GM19395 (cell line): ENCODE measurements around the gene ASAP3.

Source experiments
- ATAC-seq: cut with Tn5 transposase; IDR thresholded peaks from one replicate; pipeline ENCODE4 v1.9.1; 2021; ENCODE audit warnings: mild to moderate bottlenecking, moderate library complexity; ENCODE audit not compliant: unreplicated experiment

Gene ASAP3

DNA sequence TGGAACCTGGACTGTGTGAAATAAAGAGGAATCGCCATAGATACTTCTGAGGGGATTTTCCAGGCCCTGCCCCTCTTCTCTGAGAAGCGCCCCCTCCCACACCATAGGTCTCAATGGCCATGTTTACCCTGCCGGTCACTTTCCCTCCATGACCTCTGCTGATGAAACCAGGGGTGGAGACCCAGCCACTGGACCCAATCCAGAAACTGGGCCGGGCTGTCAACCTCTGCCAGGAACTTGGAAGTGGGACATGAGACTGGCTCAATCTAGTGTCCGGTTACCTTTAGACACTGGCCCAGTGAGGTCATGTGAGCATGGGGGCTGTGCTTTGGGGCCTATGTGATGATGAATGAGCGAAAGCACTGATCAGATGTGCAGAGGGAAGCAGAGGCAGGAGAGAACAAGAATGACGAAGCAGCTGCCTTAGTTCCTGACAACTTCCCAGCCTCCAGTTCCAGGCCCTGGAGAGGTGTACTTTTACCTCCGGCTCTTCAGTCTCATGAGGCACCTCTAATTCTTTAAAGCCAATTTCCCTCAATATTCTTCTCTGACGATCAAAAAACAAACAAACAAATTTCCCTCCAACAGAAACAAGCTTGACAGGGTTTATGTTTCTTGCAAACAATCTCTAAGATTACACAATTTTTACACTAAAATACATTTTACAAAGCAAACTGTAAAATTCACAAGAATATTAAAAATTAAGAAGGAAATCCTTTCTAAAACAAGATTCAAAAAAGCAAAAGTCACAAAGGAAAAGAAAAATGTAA is 4.9 kb downstream of the ASAP3 start:
- ATAC-seq = no peak

DNA sequence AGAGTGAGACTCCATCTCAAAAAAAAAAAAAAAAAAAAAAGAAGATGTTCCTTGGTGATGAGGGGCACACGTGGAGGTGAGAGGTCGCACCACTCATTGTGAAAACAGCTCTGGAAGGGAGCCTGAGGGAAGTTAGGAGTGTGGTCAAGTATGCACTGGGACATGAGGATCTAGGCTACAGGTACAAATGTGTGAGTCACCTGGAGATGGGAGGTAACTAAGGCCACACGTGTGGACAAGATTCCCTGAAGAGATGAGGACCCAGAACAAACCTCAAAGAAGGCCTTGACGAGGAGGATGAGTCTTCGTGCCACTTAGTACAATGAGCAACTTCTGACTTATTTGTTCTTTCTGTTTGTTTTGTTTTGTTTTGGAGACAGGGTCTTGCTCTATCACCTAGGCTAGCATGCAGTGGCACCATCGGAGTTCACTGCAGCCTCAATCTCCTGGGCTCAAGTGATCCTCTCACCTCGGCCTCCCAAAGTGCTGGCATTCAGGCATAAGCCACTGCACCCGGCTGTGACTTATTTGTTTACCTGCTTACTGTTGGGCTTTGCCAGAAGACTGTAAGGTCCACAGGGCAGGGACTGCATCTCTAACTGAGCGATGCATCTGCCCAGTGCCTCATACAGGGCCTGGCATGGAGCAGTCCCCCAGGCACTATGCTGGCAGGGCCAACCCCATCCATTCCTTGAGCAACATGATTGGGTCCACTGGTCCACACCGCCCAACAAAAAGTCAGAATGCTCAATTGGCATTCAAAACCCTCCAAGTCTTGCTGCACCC is 6.4 kb downstream of the ASAP3 start:
- no peak for ATAC-seq

DNA sequence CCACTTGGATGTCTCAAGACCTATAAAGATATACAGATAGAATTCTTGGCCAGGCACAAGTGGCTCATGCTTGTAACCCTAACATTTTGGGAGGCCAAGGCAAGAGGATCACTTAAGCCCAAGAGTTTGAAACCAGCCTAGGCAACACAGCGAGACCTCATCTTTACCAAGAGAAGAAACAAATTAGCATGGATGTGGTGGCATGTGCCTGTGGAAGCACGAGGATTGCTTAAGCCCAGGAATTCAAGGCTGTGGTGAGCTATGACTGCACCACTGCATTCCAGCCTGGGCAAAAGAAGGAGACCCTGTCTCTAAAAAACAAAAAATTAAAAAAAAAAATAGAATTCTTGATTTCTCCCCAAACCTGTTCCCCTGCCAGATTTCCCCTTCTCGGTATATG is 8.3 kb downstream of the ASAP3 start:
- no peak for ATAC-seq

DNA sequence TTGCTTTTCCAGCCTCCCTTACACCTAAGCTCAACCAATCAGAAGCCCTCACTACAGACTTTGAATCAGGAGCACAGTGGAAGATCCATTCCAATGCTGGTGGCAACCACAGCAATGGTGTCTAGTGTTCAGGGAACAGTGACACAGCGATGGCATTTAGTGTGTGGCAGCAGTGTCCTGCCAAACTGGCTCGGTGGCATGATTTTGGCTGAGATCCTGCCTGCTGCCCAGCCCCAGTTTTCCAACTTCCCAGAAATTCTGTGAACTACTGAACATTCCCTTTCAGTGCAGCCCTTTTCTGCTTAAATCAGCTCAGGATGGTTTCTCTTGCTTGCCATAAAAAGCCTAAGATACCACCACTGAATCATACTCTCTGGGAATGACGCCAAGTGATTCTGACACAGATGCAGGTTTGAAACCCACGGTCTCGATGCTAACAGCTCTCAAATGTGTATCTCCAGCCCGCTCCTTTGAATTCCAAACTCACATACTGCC is 8.8 kb downstream of the ASAP3 start:
- ATAC-seq = no peak

DNA sequence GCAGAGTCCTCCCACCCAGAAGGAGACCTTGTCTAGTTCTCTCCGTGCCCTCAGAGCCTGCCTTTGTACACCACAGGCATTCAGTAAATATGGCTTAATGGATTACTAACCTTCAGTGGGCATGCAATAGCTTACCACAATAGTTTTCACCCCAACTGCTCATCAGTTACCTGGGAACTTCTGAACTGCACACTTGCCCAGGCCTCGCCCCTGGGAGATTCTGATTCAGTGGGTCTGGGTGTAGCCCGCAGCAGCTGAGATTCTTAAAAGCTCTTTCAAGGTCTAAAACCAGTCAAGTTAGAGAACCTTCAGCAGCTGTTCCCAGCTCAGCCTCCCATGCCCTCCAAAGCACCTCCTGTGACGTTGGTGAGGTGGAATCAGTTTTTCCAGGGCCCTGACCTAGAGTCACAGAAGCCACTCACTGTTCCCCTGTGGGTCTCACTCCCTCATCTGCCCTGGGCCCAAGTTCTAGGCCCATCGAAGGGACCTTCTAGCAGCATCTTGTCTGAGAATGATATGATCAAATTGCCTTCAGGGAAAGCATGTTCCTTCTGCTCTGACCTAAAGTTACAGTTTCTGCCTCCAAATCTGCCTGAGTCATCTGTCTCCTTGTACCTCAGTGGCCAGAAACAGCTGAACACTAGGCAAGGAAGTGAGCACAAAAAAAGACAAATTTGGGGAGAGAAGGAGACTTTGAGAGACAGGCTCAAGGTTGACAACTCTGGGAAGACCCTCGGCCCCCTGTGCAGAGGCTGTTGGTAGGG is 10.8 kb downstream of the ASAP3 start:
- no peak for ATAC-seq

DNA sequence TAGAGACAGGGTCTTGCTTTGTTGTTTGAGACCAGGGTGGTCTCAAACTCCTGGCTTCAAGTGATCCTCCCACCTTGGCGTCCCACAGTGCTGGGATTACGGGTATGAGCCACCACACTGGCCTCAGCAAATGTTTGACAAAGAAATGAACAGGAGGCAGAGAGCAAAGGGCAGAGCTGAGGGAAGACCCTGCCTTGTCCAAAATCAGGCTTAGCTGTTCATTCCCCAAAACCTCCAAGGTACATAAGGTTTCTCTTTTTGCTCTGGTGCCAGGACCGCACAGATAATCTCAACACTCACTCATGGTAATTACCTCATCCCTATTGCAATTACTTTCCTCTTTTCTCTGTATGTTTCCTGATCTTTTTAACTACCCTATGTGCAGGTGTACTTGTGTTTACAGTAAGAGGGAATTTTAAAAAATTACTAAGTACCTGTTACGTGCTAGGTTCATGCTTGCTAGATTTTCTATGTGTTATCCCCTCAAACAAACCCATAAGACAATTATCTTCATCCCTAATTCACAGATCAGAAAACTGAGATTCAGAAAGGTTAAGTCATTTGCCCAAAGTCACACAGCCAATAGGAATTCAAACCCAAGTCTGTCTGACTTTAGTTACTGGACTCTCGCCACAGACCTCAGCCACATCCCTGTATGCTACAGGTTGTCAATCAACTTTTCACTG is 11.5 kb downstream of the ASAP3 start:
- ATAC-seq = no peak

DNA sequence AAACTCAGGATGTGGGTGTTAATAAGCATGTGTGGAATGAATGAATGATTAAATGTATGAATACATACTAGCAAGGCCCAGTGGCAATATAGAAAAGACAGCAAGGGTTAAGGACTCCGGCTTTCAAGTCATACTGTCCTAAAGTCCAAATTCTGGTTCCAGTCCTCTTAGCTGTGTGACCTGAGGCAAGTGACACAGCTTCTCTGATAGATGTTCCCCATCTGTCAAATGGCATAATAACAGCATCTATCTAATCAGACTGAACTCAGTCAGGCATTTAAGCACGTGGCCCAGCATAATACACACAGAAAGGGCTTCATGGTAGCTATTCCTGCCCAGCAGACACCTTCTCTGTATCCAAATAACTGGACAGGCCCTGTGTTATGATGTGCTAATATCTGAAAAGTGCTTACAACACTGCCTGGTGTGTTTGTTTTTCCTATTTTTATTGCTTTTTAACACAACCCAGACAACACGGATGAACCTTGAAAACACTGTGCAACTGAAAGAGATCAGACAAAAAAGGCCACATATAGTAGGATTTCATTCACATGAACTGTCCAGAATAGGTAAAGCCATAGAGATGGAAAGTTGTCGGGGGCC is 12.4 kb downstream of the ASAP3 start:
- ATAC-seq = no peak

DNA sequence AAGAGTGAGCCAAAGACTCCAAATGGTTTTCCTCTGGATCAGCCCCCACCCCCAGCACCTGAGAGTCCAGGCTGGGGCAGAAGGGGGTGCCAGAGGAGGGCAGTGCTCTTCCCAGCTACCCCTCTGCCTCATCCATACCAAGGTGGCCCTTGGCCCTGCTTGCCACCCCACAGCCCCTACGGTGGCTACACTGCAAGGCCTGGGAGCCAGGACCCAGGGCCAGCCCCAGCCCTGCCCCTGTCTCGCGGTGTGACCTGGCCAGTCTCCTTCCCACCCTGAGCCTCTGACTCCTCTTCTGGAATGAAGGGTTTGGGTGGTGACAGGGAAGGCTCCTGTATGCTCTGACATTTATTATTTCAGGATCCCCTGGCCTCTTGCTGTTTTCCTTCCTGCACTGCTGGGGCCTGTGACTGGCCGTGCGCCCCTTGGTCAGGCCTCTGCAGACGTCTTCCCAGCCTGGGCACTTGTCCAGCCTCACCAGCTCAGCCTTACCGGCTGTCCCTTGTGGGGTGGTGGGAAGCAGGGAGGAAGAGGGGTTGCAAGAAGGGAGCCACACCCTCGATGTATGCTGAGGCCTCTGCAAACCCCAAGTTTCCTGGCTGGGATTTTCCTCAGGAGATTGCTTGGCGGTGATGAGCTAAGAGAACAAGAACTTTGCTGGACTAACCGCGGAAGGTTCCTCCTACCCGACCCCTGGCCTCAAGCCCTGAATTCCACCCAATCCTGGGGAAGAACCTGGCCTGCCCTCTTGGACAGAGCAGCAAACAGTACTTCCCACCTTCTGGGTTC is 13.5 kb downstream of the ASAP3 start:
- ATAC-seq = no peak

DNA sequence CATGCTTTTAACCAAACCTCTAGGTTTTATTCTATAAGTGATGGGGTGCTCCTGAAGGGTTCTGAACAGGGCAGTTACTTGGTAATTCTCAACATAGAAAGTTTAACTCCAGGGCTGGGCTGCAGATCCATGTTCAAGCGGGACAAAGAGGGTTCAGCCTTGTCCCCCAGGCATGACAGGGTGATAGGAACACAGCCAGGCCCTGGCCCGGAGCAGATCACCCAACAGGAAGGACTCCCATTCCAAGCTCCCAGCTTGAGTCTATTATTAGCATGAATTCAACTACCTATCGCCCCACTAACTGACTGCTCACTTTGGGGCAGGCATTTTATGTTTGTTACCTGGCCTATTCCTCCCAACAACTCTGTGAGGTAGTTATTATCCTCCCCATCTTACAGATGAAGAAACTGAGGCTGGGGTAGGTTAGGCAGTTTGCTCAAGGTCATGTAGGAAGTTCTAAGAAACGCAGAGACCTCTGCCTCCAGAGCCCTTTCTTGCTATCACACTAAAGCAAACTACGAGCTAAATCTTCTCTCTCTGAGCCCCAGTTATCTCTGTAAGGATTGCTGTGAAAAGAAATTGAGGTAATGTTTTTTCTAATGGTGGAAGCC is 14.5 kb downstream of the ASAP3 start:
- no peak for ATAC-seq

DNA sequence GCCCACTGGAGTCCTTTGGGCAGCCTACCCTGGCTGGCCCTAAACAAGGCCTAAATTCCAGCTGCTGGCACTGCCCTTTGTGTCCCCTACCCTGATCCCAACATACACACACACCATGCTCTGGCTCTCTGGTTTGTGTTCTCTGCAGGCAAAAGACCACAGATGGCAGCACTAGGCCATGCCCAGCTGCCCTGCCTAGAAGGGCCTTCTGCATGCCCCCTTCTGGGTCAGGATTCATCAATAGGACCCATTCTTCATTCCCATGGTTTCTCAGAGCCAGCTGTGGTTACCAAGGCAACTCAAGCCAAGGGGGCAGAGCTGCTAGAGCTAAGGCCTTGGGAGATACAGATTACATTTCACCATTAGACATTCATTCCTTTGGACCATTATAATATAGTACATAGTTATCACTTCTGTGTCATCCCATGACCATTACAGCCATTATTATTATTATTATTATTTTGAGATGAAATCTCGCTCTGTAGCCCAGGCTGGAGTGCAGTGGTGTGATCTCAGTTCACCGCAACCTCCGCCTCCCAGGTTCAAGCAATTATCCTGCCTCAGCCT is 17.5 kb downstream of the ASAP3 start:
- no peak for ATAC-seq

DNA sequence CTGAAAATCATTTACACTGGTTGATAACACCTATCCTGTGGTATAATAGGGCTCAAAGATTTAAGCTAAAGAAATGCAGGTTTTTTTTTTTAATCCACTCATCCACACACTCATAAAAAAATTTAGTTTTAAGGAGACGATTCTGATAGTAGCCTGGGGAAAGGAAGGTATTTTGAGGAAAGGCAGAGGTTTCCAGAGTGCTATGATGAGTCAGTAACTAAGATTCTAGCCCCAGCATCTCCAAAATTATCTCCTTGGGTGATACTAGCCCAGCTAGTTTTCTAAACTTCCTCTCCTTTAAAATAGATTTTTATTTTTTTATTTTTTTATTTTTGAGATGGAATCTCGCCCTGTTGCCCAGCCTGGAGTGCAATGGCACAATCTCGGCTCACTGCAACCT is 20.7 kb downstream of the ASAP3 start:
- no peak for ATAC-seq

DNA sequence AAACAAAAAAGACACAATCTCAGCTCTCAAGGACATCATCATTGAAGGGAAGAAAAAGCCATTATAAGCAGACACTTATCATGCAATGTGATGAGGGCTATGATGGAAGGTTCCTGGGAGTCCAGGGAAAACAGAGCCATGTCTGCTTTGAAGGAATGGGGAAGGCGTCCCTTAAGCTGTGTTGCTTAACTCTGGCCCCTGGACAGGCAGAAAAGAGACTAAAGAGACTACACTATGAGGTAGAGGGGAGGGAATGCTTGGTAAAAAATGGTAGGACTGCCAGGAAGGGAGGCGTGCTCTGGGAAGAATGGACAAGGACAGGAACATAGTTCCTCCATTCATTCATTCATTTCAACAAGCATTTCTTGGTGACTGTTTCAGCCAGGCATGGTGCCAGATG is 21.2 kb downstream of the ASAP3 start:
- no peak for ATAC-seq

DNA sequence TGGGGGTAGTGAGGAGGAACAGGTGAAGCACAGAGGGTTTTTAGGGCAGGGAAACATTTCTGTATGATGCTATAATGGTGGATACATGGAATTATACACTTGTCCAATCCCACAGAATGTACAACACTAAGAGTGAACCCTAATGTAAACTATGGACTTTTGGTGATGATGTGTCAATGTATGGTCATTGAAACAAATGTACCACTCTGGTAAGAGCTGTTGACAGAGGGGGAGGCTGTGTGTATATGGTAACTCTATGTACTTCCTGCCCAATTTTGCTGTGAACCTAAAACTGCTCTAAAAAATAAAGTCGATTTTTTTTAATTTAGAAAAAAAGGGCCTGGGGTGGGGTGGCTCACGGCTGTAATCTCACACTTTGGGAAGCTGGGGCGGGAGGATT is 22.9 kb downstream of the ASAP3 start:
- no peak for ATAC-seq

DNA sequence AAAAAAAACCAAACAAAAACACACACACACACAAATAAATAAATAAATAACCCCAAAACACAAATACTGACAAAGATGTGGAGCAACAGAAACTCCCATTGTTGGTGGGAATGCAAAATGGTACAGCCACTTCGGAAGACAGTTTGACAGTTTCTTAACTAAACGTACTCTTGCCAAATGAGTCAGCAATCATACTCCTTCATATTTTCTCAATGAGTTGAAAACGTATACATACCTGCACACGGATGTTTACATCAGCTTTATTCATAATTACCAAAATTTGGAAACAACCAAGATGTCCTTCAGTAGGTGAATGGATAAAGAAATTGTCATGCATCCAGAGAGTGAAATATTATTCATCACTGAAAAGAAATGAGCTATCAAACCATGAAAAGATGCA is 23.5 kb downstream of the ASAP3 start:
- no peak for ATAC-seq

DNA sequence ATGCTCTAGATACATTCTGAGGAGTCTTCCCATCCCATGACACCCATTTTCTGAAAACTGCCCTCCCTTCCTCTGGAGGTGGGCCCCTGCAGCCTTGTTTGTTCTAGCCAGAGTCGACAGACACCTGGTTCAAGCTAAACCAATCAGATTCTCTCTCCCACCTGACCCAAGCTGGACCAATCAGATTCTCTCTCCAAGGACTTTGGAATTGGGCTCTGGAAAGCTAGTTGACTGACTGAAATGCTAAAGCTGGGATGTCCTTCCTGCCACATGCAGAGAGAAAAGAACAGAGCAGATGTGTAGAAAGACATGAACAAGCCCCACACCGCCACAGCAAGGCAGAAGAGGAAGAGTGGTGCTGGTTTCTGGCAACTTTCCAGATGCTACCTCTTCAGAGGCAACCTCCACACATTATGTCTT is 24.6 kb downstream of the ASAP3 start:
- ATAC-seq = no peak

DNA sequence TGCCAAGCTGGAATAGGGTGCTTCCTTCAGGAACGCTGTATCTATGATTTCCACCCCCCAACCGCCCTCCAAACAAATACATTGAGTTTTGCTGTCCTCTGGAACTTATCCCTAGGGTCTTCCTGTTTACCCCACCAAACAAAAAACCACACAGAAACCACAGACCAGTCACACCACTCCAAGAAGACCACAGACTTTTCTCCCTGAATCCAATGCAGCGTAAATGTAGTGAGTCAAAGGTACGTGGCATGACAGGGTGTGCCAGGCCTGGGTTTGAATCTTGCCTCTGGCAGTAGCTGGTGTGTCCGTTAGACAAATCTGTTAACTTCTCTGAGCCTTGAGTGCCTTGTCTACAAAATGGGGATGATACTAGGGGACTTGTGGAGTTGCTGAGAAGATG is 27.8 kb downstream of the ASAP3 start:
- ATAC-seq = no peak

DNA sequence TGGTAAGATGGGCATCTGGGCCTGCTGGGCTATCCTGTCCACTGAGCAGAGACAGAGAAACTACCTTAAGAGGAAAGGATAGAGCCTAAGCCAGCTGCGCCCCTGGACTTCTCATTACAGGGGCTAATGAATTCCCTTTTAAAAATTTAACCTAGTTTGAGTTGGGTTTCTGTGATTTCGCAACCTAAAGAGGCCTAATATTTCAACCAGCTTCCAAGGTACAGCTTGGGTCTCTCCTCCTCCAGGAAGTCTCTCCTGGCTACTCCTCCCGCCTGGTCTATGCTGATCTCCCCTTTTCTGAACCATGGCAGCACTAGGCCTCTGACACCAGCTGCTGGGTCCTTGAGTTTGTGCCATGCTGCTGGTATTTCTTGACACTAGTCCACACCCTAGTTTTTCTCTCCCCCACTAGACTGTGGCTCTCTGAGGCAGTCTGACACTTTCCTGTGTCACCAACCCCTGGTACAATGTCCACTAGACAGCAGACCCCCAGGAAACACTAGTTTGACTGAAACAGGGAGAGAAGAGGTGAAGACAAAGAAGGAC is 30.5 kb downstream of the ASAP3 start:
- no peak for ATAC-seq

DNA sequence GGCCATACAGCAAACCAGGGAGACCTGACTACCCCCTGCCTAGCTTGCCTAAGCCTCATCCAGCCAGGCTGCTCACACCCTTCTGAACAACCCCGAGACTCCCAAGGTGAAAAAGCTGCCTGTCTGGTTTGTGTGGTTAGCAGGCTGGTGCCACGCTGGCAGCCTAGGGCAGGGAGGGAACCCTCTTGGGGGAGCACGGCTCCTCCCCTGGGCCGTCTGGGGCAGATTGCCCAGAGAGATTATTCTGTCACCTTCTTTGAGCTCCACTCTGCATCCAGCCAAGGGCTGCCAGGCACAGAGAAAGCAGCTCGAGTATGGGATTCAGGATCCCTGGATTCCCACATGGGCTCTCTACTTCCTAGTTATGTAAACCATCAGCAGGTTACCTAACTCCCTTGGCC is 32.0 kb downstream of the ASAP3 start:
- no peak for ATAC-seq

DNA sequence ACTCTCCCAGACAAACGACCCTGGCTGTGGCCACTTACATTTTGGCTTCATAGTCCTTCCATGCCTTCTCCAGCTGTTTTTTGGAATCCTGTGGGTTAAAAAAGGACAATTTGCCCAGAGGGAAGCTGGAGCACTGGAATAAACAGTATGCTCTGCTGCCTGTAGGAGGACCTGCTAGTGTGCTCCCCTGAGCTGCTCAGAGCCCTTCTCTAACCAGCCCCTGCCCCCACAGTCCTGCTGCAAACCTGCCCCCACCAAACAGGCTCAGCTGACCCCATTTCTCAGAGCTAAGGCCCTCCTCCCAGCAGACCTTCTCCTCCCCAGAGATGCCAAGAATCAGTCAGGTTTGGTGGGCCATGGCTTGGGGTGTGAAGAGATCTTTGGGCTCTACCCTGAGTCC is 32.5 kb downstream of the ASAP3 start:
- no peak for ATAC-seq
